B cell (primary cell): ENCODE results near the gene KISS1R.

Experiments
- EZH2 ChIP-seq: IDR thresholded peaks from 2 replicates; pipeline ENCODE4 v1.6.1; 2012; ENCODE audit warnings: borderline replicate concordance, low read depth, mild to moderate bottlenecking, moderate library complexity, low read length; ENCODE audit not compliant: insufficient read depth, poor library complexity, severe bottlenecking
- TF ChIP-seq, protein P1 (sequence below): fragments of 200-600 bp; IDR thresholded peaks from one replicate; pipeline ENCODE4 v1.8.0; 2022; ENCODE audit warnings: antibody characterized with exemption, mild to moderate bottlenecking

DNA sequence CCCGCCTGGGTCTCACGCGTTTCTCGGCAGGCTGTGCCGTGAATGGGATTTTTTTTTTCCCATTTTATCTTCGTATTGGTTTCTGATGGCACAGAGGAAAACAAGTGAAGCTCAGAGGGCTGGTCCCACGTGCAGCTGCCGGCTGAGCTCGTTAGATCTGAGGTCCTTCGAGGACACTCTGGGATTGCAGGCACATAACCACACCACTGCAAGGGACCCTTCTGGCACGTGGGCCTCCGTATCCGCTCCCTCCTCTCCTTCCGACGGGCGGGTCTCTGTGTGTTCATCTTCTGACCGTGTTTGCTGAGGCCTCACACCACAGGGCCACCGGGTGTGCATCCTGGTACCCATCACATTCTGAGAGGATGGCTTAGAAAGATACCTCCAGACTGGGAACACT, 41.0 kb upstream of the KISS1R start:
- TF ChIP-seq, protein P1, sequence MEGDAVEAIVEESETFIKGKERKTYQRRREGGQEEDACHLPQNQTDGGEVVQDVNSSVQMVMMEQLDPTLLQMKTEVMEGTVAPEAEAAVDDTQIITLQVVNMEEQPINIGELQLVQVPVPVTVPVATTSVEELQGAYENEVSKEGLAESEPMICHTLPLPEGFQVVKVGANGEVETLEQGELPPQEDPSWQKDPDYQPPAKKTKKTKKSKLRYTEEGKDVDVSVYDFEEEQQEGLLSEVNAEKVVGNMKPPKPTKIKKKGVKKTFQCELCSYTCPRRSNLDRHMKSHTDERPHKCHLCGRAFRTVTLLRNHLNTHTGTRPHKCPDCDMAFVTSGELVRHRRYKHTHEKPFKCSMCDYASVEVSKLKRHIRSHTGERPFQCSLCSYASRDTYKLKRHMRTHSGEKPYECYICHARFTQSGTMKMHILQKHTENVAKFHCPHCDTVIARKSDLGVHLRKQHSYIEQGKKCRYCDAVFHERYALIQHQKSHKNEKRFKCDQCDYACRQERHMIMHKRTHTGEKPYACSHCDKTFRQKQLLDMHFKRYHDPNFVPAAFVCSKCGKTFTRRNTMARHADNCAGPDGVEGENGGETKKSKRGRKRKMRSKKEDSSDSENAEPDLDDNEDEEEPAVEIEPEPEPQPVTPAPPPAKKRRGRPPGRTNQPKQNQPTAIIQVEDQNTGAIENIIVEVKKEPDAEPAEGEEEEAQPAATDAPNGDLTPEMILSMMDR: no peak
- no peak for TF ChIP-seq EZH2
